PFSK-1 (cell line): ENCODE results near the gene BCAT1.

ENCODE experiments used
- FOXP2 ChIP-seq: optimal IDR thresholded peaks from 2 replicates; pipeline ENCODE3; 2011; ENCODE audit warnings: borderline replicate concordance, control low read depth, inconsistent platforms; ENCODE audit not compliant: insufficient read depth; ENCODE audit errors: extremely low read length, extremely low read depth
- POLR2AphosphoS5 ChIP-seq: IDR thresholded peaks from 2 replicates; pipeline ENCODE4 v1.6.1; 2012; ENCODE audit warnings: low read depth, mild to moderate bottlenecking, control low read depth, low read length, moderate library complexity
- REST ChIP-seq, 2 experiments: IDR thresholded peaks; 2 replicates each; pipeline versions ENCODE4 v1.6.1 to v1.8.0; 2011 to 2012; ENCODE audit warnings: low read depth in 2 of 2, low read length in 2 of 2, control low read depth in 1 of 2, inconsistent platforms in 1 of 2, mild to moderate bottlenecking in 1 of 2, moderate library complexity in 1 of 2; ENCODE audit not compliant: insufficient read depth in 1 of 2
- SIN3A ChIP-seq: IDR thresholded peaks from 2 replicates; pipeline ENCODE4 v1.6.1; 2012; ENCODE audit warnings: mild to moderate bottlenecking, low read length, moderate library complexity, borderline replicate concordance; ENCODE audit not compliant: insufficient read depth
- TAF1 ChIP-seq: IDR thresholded peaks from 2 replicates; pipeline ENCODE4 v1.6.1; 2012; ENCODE audit warnings: low read length, control low read depth, borderline replicate concordance; ENCODE audit not compliant: insufficient read depth

Gene BCAT1

GRCh38 chr12:24881724-24882371 lies 67.1 kb downstream of the BCAT1 start:
- TF ChIP-seq REST (IDR thresholded peaks at IDR 0.05; ENCODE audit: insufficient read depth in 1 of 2, low read depth in 2 of 2, low read length in 2 of 2) (no peak), SIN3A (no peak), POLR2AphosphoS5 (no peak), FOXP2 (no peak), TAF1 (no peak)

DNA sequence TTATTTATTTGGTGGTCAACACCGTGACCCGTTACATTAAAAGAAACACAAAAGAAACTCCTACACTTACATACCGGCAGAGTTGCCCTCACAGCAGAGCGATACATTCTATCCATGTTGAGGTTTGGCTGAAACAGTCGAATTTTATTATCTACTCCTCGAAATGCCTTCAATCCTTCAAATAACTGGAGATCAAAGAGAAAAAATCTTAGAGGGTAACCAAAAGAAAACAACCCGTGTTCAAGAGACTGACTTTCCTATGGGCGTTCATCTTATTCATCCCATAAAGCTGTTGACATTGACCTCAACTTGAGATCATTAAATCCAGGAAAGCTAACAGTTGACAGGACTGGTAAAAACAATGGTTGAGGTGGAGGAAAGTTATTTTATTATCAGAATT lies 67.7 kb downstream of the BCAT1 start:
- TF ChIP-seq SIN3A: no peak
- no peak for TF ChIP-seq TAF1
- no peak for TF ChIP-seq FOXP2
- TF ChIP-seq REST (IDR thresholded peaks at IDR 0.05; ENCODE audit: insufficient read depth in 1 of 2, low read depth in 2 of 2, low read length in 2 of 2): no peak
- no peak for TF ChIP-seq POLR2AphosphoS5

- TF ChIP-seq FOXP2: no peak
- no peak for TF ChIP-seq SIN3A
- no peak for TF ChIP-seq REST (IDR thresholded peaks at IDR 0.05; ENCODE audit: insufficient read depth in 1 of 2, low read depth in 2 of 2, low read length in 2 of 2)
- TF ChIP-seq POLR2AphosphoS5: no peak
- no peak for TF ChIP-seq TAF1
These were observed 68.2 kb downstream of the BCAT1 start for GRCh38 chr12:24880732-24881131.

- TF ChIP-seq REST (IDR thresholded peaks at IDR 0.05; ENCODE audit: insufficient read depth in 1 of 2, low read depth in 2 of 2, low read length in 2 of 2): no peak
- no peak for TF ChIP-seq TAF1
- TF ChIP-seq POLR2AphosphoS5: no peak
- no peak for TF ChIP-seq FOXP2
- no peak for TF ChIP-seq SIN3A
These were observed 69.3 kb downstream of the BCAT1 start for GRCh38 chr12:24879644-24880043.

DNA sequence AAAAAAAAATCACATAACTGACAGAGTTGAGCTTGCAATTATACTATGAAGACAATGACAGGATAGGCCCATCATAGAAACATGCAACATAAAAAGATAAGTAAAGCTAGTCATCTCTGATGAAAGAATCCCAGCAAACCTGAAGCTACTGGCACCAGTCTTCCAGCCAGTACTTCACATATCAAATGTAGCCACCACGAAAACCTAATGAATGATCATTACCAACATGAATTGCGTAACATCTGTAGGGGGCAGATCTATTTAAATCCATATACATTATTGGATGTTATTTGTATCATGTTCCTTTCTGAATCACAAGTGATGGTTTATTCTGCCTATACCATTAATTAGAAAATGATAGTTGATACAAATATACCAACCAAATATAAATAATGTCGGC lies 73.9 kb downstream of the BCAT1 start:
- TF ChIP-seq REST (IDR thresholded peaks at IDR 0.05; ENCODE audit: insufficient read depth in 1 of 2, low read depth in 2 of 2, low read length in 2 of 2) (no peak), TAF1 (no peak)
